HepG2 (cell line): ENCODE results near the gene CPLX3. TPM values are rescaled to one million over a fixed set of nuclear protein-coding genes. Genes with fewer than 3 reads are reported as not detected.

ENCODE experiments used
- ATAC-seq: fragments of 200-7000 bp; cut with Tn5 transposase; 3 replicates; pipeline ENCODE4 v1.9.1; 2020; ENCODE audit warnings: mild to moderate bottlenecking, moderate library complexity
- BruUV-seq: library from RNA; stranded (reverse); fragments of 400-500 nt; replicated peaks from 2 replicates; lab custom pipeline; 2021; lab: Mats Ljungman, UMichigan
- CTCF ChIA-PET: fragments of 300-600 bp; formaldehyde crosslinking; extraction: SDS; loops from one replicate; lab custom pipeline; 2021; ENCODE audit warnings: low total read pairs, inconsistent platforms, low intra/inter-chr PET ratio; lab: Yijun Ruan, JAX
- POLR2A ChIA-PET: fragments of 350-600 bp; sonication (Branson Sonifier 250); formaldehyde crosslinking; loops from one replicate; lab custom pipeline; 2020; ENCODE audit warnings: antibody characterized with exemption, inconsistent platforms; lab: Yijun Ruan, JAX
- DNase-seq: peaks from one replicate; pipeline ENCODE4 v3.0.0-alpha.2; 2015; ENCODE audit warnings: low spot score
- FAIRE-seq: peaks from 3 replicates; lab custom pipeline; 2011; peaks lifted over from hg19 to GRCh38; lab: Jason Lieb, UNC
- H2AFZ ChIP-seq: one replicate; pipeline ENCODE4 v1.6.1; 2011; ENCODE audit warnings: low read length, inconsistent platforms
- H3K27ac ChIP-seq: fragments of 300-600 bp; 3 replicates; pipeline ENCODE4 v1.8.0; 2011; ENCODE audit warnings: mixed run types, mild to moderate bottlenecking, mixed read lengths, low read length, inconsistent platforms; ENCODE audit not compliant: insufficient read depth; ENCODE audit errors: extremely low read length
- H3K27me3 ChIP-seq, 2 experiments: fragments of 200-600 bp in 1 of 2; 2 replicates in 1 of 2; 3 replicates in 1 of 2; pipeline versions ENCODE4 v1.6.0 to v1.8.0; 2011; ENCODE audit warnings: low read length in 2 of 2, mild to moderate bottlenecking in 2 of 2, moderate library complexity in 2 of 2, inconsistent platforms in 1 of 2; ENCODE audit not compliant: insufficient read depth in 2 of 2, control insufficient read depth in 1 of 2
- H3K36me3 ChIP-seq, 2 experiments: fragments of 200-600 bp in 1 of 2; replicated peaks in 1 of 2; 2 replicates in 1 of 2; 3 replicates in 1 of 2; pipeline versions ENCODE4 v1.5.1 to v1.8.0; 2011; ENCODE audit warnings: low read length in 2 of 2, inconsistent platforms in 1 of 2; ENCODE audit not compliant: insufficient read depth in 2 of 2, control insufficient read depth in 1 of 2
- H3K4me1 ChIP-seq: 2 replicates; pipeline ENCODE4 v1.5.1; 2012; ENCODE audit warnings: low read length, inconsistent platforms; ENCODE audit not compliant: insufficient read depth
- H3K4me2 ChIP-seq: 2 replicates; pipeline ENCODE4 v1.6.0; 2011; ENCODE audit warnings: low read depth, low read length, inconsistent platforms
- H3K4me3 ChIP-seq, 3 experiments: fragments of 200-600 bp in 1 of 3; sonication (generic), shearing (Covaris generic) in 1 of 3; replicated peaks in 1 of 3; 2 replicates each; pipeline ENCODE4 v1.5.1; 2011 to 2016; ENCODE audit warnings: low read length in 3 of 3, inconsistent platforms in 2 of 3, low read depth in 2 of 3, mild to moderate bottlenecking in 2 of 3, control low read depth in 1 of 3, mixed read lengths in 1 of 3; ENCODE audit not compliant: insufficient read depth in 1 of 3
- H3K79me2 ChIP-seq: one replicate; pipeline ENCODE4 v1.6.1; 2011; ENCODE audit warnings: low read length, inconsistent platforms; ENCODE audit not compliant: insufficient read depth
- H3K9ac ChIP-seq: 2 replicates; pipeline ENCODE4 v1.6.0; 2011; ENCODE audit warnings: mild to moderate bottlenecking, low read depth, low read length, inconsistent platforms; ENCODE audit not compliant: insufficient read depth
- H3K9me3 ChIP-seq: 2 replicates; pipeline ENCODE4 v1.5.1; 2012; ENCODE audit warnings: mild to moderate bottlenecking, low read length
- H4K20me1 ChIP-seq: 2 replicates; pipeline ENCODE4 v1.6.0; 2011; ENCODE audit warnings: inconsistent platforms, mild to moderate bottlenecking, low read length, moderate library complexity; ENCODE audit not compliant: insufficient read depth
- GTF3A ChIP-seq: sonication (generic); formaldehyde crosslinking; conservative IDR thresholded peaks from 2 replicates; pipeline ENCODE4 v1.4.0; 2020; ENCODE audit warnings: mild to moderate bottlenecking, missing genetic modification reagents
- HDAC1 ChIP-seq: sonication (generic); formaldehyde crosslinking; IDR thresholded peaks from 2 replicates; pipeline ENCODE4 v1.5.1; 2020; ENCODE audit warnings: mild to moderate bottlenecking, missing genetic modification reagents
- MAFG ChIP-seq: sonication (generic); formaldehyde crosslinking; IDR thresholded peaks from 2 replicates; pipeline ENCODE4 v1.5.1; 2020; ENCODE audit warnings: mild to moderate bottlenecking, missing genetic modification reagents
- NFE2L2 ChIP-seq: fragments of 150-350 bp; IDR thresholded peaks from 2 replicates; pipeline ENCODE4 v1.6.1; 2014; ENCODE audit warnings: low read length
- THYN1 ChIP-seq: sonication (generic); formaldehyde crosslinking; IDR thresholded peaks from 2 replicates; pipeline ENCODE4 v1.8.1; 2023; ENCODE audit warnings: low read depth, mild to moderate bottlenecking, moderate library complexity, missing genetic modification reagents, borderline replicate concordance
- ZFY ChIP-seq: sonication (generic); formaldehyde crosslinking; IDR thresholded peaks from 2 replicates; pipeline ENCODE4 v1.4.0; 2020; ENCODE audit warnings: missing genetic modification reagents
- ZNF709 ChIP-seq: sonication (generic); formaldehyde crosslinking; IDR thresholded peaks from 2 replicates; pipeline ENCODE4 v1.5.0; 2020; ENCODE audit warnings: mild to moderate bottlenecking, missing genetic modification reagents
- ZNF839 ChIP-seq: sonication (generic); formaldehyde crosslinking; IDR thresholded peaks from 2 replicates; pipeline ENCODE4 v1.4.0; 2020; ENCODE audit warnings: missing genetic modification reagents, mild to moderate bottlenecking, borderline replicate concordance
- ZNF883 ChIP-seq: sonication (generic); formaldehyde crosslinking; IDR thresholded peaks from 2 replicates; pipeline ENCODE4 v1.5.1; 2020; ENCODE audit warnings: mild to moderate bottlenecking, missing genetic modification reagents; ENCODE audit errors: not compliant biosample characterization
- WGBS: methylation state at CpG from one replicate; pipeline ENCODE4 v1.1.6; 2017; ENCODE audit warnings: low lambda C conversion rate; 5-methylcytosine and 5-hydroxymethylcytosine counted together
- in situ Hi-C: cut with HindIII; loops from 2 replicates; pipeline ENCODE4 v1.10.0; 2017; ENCODE audit warnings: low pct_unique_long_range_greater_than_20kb; ENCODE audit not compliant: extremely low pct_ligation_motif_present
- intact Hi-C: fragments of 100-400 bp; cut with micrococcal nuclease; formaldehyde crosslinking; loops from one replicate; pipeline ENCODE4 v1.10.0; 2022; ENCODE audit not compliant: unreplicated experiment
- polyA plus RNA-seq, 8 experiments: library from polyadenylated mRNA; depleted of rRNA in 3 of 8; stranded (reverse) in 7 of 8; unstranded in 1 of 8; fragments of >200 nt; fragmentation: Illumina TruSeq in 4 of 8; extraction: Trizol in 4 of 8; gene quantifications; 2 replicates each; pipeline versions ENCODE4 v1.2.1 to v1.2.3, GENCODE V29; 2011 to 2016; ENCODE audit warnings: low read depth in 4 of 8, missing spikeins in 1 of 8, mixed read lengths in 1 of 8; ENCODE audit not compliant: insufficient read depth in 1 of 8
- total RNA-seq, 5 experiments: library from RNA; depleted of rRNA; stranded (reverse); fragments of >200 nt; fragmentation: Illumina TruSeq; extraction: Trizol; gene quantifications; 2 replicates each; pipeline ENCODE4 v1.2.3, GENCODE V29; 2016; ENCODE audit warnings: low read depth in 1 of 5
- TF ChIP-seq, protein P1 (sequence below): sonication (generic); formaldehyde crosslinking; IDR thresholded peaks from 2 replicates; pipeline ENCODE4 v1.4.0; 2020; ENCODE audit warnings: mild to moderate bottlenecking, missing genetic modification reagents, borderline replicate concordance
- TF ChIP-seq, protein P2 (sequence below): sonication (generic); formaldehyde crosslinking; IDR thresholded peaks from 2 replicates; pipeline ENCODE4 v1.5.0; 2020; ENCODE audit warnings: mild to moderate bottlenecking, missing genetic modification reagents, moderate library complexity
- TF ChIP-seq, protein P3 (sequence below): sonication (generic); formaldehyde crosslinking; IDR thresholded peaks from 2 replicates; pipeline ENCODE4 v1.9.0; 2021; ENCODE audit warnings: missing genetic modification reagents, borderline replicate concordance
- TF ChIP-seq, protein P4 (sequence below): sonication (generic); formaldehyde crosslinking; IDR thresholded peaks from 2 replicates; pipeline ENCODE4 v1.5.1; 2020; ENCODE audit warnings: missing genetic modification reagents, mild to moderate bottlenecking, borderline replicate concordance

The CPLX3 gene
- total and polyA plus RNA-seq, 2 of the 13 experiments (the other 11 are each of a cell fraction or from before 2014, with no cell fraction given): not detected

DNA sequence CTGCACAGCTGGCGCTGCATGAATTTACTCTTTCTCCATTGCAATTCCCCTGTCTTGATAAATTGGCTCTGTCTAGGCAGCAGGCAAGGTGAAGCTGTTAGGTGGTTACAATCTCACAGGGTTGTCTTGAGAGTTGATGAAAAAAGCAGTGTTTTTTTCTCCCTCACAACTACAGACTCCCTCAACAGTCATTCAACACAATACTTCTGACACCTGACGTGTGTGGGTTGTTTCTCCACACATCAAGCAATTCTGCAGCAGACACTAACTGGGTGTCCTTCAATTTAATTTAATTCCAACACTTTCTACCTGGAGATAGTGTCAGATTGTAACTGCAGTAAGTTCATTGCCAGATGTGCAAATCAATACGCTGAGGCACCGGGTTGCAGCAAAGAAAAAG is 51.8 kb downstream of the CPLX3 start:
- DNase-seq (no peak), FAIRE-seq (no peak), ATAC-seq (no peak)
- no TSS peak for BruUV-seq
- Histone ChIP-seq H4K20me1 (no peaks in the 10 kb centered on the region), H3K9me3 (no peaks in the 10 kb centered on the region), H2AFZ (no peak overlapping the region), H3K27ac (no peak overlapping the region), H3K4me3 (no peak overlapping the region), H3K4me2 (no peak overlapping the region), H3K79me2 (no peaks in the 10 kb centered on the region), H3K36me3 (no peaks in the 10 kb centered on the region), H3K27me3 (peaks cover 0 to 20% of the 10 kb centered on the region in 2 experiments; a peak in 1 of 5 replicates), H3K4me1 (peaks cover 6% of the 10 kb centered on the region), H3K9ac (no peak overlapping the region)
- intact Hi-C loops: no loop called here
- WGBS: 60% methylated on average over 4 of the region's 4 CpGs
- POLR2A ChIA-PET: no interaction called here
- in situ Hi-C loops: no loop called here
- CTCF ChIA-PET: no interaction called here
- TF ChIP-seq, protein P1, sequence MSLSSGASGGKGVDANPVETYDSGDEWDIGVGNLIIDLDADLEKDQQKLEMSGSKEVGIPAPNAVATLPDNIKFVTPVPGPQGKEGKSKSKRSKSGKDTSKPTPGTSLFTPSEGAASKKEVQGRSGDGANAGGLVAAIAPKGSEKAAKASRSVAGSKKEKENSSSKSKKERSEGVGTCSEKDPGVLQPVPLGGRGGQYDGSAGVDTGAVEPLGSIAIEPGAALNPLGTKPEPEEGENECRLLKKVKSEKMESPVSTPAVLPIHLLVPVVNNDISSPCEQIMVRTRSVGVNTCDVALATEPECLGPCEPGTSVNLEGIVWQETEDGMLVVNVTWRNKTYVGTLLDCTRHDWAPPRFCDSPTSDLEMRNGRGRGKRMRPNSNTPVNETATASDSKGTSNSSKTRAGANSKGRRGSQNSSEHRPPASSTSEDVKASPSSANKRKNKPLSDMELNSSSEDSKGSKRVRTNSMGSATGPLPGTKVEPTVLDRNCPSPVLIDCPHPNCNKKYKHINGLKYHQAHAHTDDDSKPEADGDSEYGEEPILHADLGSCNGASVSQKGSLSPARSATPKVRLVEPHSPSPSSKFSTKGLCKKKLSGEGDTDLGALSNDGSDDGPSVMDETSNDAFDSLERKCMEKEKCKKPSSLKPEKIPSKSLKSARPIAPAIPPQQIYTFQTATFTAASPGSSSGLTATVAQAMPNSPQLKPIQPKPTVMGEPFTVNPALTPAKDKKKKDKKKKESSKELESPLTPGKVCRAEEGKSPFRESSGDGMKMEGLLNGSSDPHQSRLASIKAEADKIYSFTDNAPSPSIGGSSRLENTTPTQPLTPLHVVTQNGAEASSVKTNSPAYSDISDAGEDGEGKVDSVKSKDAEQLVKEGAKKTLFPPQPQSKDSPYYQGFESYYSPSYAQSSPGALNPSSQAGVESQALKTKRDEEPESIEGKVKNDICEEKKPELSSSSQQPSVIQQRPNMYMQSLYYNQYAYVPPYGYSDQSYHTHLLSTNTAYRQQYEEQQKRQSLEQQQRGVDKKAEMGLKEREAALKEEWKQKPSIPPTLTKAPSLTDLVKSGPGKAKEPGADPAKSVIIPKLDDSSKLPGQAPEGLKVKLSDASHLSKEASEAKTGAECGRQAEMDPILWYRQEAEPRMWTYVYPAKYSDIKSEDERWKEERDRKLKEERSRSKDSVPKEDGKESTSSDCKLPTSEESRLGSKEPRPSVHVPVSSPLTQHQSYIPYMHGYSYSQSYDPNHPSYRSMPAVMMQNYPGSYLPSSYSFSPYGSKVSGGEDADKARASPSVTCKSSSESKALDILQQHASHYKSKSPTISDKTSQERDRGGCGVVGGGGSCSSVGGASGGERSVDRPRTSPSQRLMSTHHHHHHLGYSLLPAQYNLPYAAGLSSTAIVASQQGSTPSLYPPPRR (CRISPR knock-in tag): no peak
- no peak for TF ChIP-seq MAFG
- TF ChIP-seq, protein P2, sequence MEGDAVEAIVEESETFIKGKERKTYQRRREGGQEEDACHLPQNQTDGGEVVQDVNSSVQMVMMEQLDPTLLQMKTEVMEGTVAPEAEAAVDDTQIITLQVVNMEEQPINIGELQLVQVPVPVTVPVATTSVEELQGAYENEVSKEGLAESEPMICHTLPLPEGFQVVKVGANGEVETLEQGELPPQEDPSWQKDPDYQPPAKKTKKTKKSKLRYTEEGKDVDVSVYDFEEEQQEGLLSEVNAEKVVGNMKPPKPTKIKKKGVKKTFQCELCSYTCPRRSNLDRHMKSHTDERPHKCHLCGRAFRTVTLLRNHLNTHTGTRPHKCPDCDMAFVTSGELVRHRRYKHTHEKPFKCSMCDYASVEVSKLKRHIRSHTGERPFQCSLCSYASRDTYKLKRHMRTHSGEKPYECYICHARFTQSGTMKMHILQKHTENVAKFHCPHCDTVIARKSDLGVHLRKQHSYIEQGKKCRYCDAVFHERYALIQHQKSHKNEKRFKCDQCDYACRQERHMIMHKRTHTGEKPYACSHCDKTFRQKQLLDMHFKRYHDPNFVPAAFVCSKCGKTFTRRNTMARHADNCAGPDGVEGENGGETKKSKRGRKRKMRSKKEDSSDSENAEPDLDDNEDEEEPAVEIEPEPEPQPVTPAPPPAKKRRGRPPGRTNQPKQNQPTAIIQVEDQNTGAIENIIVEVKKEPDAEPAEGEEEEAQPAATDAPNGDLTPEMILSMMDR (CRISPR knock-in tag): no peak
- TF ChIP-seq NFE2L2: no peak
- no peak for TF ChIP-seq ZNF709
- no peak for TF ChIP-seq THYN1 (CRISPR knock-in tag)
- TF ChIP-seq, protein P3, sequence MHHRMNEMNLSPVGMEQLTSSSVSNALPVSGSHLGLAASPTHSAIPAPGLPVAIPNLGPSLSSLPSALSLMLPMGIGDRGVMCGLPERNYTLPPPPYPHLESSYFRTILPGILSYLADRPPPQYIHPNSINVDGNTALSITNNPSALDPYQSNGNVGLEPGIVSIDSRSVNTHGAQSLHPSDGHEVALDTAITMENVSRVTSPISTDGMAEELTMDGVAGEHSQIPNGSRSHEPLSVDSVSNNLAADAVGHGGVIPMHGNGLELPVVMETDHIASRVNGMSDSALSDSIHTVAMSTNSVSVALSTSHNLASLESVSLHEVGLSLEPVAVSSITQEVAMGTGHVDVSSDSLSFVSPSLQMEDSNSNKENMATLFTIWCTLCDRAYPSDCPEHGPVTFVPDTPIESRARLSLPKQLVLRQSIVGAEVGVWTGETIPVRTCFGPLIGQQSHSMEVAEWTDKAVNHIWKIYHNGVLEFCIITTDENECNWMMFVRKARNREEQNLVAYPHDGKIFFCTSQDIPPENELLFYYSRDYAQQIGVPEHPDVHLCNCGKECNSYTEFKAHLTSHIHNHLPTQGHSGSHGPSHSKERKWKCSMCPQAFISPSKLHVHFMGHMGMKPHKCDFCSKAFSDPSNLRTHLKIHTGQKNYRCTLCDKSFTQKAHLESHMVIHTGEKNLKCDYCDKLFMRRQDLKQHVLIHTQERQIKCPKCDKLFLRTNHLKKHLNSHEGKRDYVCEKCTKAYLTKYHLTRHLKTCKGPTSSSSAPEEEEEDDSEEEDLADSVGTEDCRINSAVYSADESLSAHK (CRISPR knock-in tag): no peak
- no peak for TF ChIP-seq GTF3A (CRISPR knock-in tag)
- no peak for TF ChIP-seq ZFY
- TF ChIP-seq ZNF883 (CRISPR knock-in tag): no peak
- no peak for TF ChIP-seq ZNF839 (CRISPR knock-in tag)
- TF ChIP-seq, protein P4, sequence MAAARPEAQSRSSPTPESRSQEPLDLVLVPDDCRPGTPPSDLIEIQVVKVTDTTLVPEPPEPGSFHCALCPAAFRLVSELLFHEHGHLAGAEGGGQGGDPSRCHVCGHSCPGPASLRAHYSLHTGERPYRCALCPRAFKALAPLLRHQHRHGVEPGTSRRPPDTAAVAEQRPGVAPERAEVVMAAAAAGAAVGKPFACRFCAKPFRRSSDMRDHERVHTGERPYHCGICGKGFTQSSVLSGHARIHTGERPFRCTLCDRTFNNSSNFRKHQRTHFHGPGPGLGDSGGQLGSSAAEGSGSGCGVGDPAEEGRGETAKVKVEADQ: no peak
- TF ChIP-seq HDAC1 (CRISPR knock-in tag): no peak
